Activated naive CD8-positive, alpha-beta T cell treated with anti-CD3 and anti-CD28 coated beads for 36 hours (primary cell): ENCODE results near the gene GASK1A. TPM values are rescaled to one million over a fixed set of nuclear protein-coding genes. Genes with fewer than 3 reads are reported as not detected.

Experiments
- DNase-seq: peaks from one replicate; pipeline ENCODE4 v3.0.0; 2021
- H3K27ac Mint-ChIP-seq: one replicate; pipeline ENCODE4 v1.8.0; 2022; ENCODE audit warnings: mild to moderate bottlenecking, moderate library complexity, mixed read lengths
- H3K27me3 Mint-ChIP-seq: one replicate; pipeline ENCODE4 v1.8.0; 2022; ENCODE audit warnings: mild to moderate bottlenecking, mixed read lengths
- H3K36me3 Mint-ChIP-seq: one replicate; pipeline ENCODE4 v1.8.0; 2021; ENCODE audit warnings: mild to moderate bottlenecking, mixed read lengths
- H3K4me1 Mint-ChIP-seq: one replicate; pipeline ENCODE4 v1.8.0; 2021; ENCODE audit warnings: mixed read lengths
- H3K4me3 Mint-ChIP-seq: one replicate; pipeline ENCODE4 v1.8.0; 2022; ENCODE audit warnings: mild to moderate bottlenecking, moderate library complexity, mixed read lengths
- H3K9me3 Mint-ChIP-seq: one replicate; pipeline ENCODE4 v1.8.0; 2022; ENCODE audit warnings: mixed read lengths
- total RNA-seq, 2 experiments: library from RNA; stranded (reverse); gene quantifications; one replicate each; pipeline ENCODE4 v1.2.3, GENCODE V29; 2021

GASK1A gene
- total RNA-seq, 2 experiments from 2014 or later: 0.08 TPM; not detected in 1

DNA sequence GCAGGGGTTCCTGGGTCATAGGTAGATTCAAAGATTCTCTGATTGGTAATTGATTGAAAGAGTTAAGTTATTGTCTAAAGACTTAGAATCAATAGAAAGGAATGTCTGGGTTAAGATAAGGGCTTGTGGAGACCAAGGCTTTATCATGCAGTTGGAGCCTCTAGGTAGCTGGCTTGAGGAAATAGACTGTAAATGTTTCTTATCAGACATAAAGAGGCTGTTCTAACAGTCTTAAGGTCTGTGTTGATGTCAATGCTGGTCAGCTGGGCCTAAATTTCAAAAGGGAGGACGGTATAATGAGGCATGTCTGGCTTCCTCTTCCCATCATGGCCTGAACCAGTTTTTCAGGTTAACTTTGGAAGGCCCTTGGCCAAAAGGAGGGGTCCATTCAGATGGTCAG, 48.9 kb downstream of the GASK1A start:
- no peaks in the 10 kb centered on the region for H3K27me3 Mint-ChIP-seq
- no peak for DNase-seq
- H3K9me3 Mint-ChIP-seq: peaks cover 4% of the 10 kb centered on the region
- no peaks in the 10 kb centered on the region for H3K36me3 Mint-ChIP-seq
- H3K4me3 Mint-ChIP-seq: no peak overlapping the region
- peaks cover 30% of the 10 kb centered on the region for H3K4me1 Mint-ChIP-seq
- no peak overlapping the region for H3K27ac Mint-ChIP-seq

DNA sequence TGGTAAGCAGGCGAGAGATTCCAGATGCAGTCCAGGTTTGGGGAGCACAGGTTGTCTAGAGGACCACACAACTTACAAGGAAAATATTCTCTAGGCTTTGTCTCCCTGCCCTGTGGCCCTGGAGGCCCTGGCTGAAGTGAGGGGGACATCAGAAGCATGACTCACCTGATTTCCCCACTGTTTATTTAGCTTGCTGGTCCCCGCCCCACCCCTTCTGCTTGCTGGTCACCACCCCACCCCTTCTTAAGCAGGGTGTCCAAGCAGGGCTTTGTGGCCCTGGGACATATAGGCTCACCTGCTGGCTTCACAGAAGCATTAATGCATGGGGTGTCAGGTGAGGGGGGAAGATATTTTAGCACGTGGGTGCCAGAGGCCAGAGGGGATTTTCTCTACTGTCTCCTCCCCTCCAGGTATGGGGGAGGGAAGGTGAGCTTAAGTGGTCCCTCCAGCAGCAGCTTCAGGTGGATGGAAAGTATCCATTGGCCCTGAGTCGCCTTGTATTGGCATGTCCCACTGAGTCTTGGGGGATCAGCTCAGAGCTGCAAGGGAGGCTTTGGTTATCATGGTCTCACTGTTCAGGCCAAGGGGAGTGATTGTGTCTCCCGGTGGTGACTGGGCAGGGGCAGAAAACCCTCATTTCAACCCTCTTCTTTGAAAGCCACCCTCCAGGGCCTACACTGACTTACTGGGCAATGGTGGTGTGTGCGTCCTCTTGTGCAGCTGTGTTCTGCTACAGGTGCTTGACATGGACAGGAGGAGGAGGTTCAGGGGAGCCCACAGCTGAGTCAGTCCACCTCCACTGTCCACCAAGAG, 49.8 kb downstream of the GASK1A start:
- no peak overlapping the region for H3K27ac Mint-ChIP-seq
- no peak for DNase-seq

DNA sequence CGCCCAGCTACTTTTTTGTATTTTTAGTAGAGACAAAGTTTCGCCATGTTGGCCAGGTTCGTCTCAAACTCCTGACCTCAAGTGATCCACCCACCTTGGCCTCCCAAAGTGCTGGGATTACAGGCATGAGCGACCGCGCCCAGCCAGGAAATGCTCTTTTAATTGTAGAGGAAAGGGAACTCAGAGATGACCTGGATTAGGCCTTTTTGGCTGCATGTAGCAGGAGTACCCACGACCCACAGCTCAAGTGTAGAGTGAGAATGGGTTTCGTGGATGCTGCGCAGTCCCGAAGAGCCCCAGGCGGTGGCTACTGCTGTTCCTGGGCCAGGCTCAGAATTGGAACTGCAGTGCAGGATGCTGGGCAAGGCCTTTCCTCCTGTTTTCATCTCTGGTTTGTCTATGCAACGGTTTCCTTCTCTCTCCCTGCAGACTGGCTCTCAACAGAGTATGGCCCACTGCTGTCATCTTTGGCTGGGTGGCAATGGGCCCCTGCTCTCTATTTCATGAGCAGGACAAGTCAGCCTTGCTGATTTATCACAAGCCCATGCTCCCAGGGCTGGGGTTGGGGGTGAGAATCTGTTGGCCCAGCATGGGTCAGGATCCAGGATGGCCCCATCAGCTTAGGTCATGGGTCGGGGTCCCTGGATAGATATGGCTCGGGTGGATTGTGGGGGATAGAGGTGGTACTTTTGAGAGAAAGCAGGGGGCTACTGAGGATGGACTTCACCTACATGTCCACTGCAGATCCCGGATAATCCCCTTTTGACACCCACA, 51.2 kb downstream of the GASK1A start:
- Mint-ChIP-seq H3K36me3 (no peaks in the 10 kb centered on the region), H3K27me3 (no peaks in the 10 kb centered on the region), H3K27ac (no peak overlapping the region), H3K4me3 (no peak overlapping the region), H3K4me1 (peaks cover 8% of the 10 kb centered on the region), H3K9me3 (peaks cover 4% of the 10 kb centered on the region)
- no peak for DNase-seq

More for the DNA sequence above, 49.8 kb downstream of the GASK1A start:
- H3K4me3 Mint-ChIP-seq: no peak overlapping the region
- peaks cover 21% of the 10 kb centered on the region for H3K4me1 Mint-ChIP-seq
- H3K9me3 Mint-ChIP-seq: peaks cover 4% of the 10 kb centered on the region
- H3K27me3 Mint-ChIP-seq: no peaks in the 10 kb centered on the region
- H3K36me3 Mint-ChIP-seq: no peaks in the 10 kb centered on the region

DNA sequence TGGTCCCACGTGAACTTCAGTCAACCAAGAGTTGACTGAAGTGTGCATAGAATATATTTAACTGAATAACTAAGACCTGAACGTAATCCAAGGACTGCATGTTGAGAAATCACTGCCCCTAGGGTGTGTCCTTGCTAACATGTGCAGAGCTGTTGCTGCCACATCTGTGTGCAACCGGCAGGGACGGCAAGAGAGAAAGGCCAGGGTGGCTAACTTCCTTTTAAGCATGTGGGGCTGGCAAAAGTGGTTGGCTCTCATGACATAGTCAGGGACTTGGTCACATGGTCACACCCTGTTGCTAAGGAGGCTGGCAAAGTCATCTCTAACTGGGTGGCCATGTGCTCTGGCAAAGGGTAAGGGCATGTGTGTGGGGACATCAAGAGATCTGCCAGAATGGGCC, 52.4 kb downstream of the GASK1A start:
- Mint-ChIP-seq H3K9me3 (peaks cover 2% of the 10 kb centered on the region), H3K27me3 (no peaks in the 10 kb centered on the region), H3K4me3 (no peak overlapping the region), H3K36me3 (no peaks in the 10 kb centered on the region), H3K4me1 (peaks cover 5% of the 10 kb centered on the region), H3K27ac (no peak overlapping the region)
- no peak for DNase-seq

GRCh38 chr3:43031889-43032545, 52.9 kb downstream of the GASK1A start:
- Mint-ChIP-seq H3K27me3 (no peaks in the 10 kb centered on the region), H3K9me3 (peaks cover 2% of the 10 kb centered on the region), H3K27ac (no peak overlapping the region), H3K4me3 (no peak overlapping the region), H3K36me3 (no peaks in the 10 kb centered on the region), H3K4me1 (peaks cover 5% of the 10 kb centered on the region)
- DNase-seq: no peak

- Mint-ChIP-seq H3K27me3 (no peaks in the 10 kb centered on the region), H3K27ac (no peak overlapping the region), H3K4me1 (peaks cover 11% of the 10 kb centered on the region), H3K36me3 (no peaks in the 10 kb centered on the region), H3K9me3 (no peaks in the 10 kb centered on the region), H3K4me3 (no peak overlapping the region)
- DNase-seq: no peak
These were observed 53.8 kb downstream of the GASK1A start for GRCh38 chr3:43032646-43033628.

GRCh38 chr3:43034200-43034599, 55.1 kb downstream of the GASK1A start:
- no peaks in the 10 kb centered on the region for H3K36me3 Mint-ChIP-seq
- no peaks in the 10 kb centered on the region for H3K9me3 Mint-ChIP-seq
- H3K27ac Mint-ChIP-seq: no peak overlapping the region
- peaks cover 16% of the 10 kb centered on the region for H3K4me1 Mint-ChIP-seq
- H3K4me3 Mint-ChIP-seq: no peak overlapping the region
- no peak for DNase-seq
- no peaks in the 10 kb centered on the region for H3K27me3 Mint-ChIP-seq

- H3K27ac Mint-ChIP-seq: no peak overlapping the region
- no peak overlapping the region for H3K4me3 Mint-ChIP-seq
These were observed 55.8 kb downstream of the GASK1A start for GRCh38 chr3:43034911-43035310.

DNA sequence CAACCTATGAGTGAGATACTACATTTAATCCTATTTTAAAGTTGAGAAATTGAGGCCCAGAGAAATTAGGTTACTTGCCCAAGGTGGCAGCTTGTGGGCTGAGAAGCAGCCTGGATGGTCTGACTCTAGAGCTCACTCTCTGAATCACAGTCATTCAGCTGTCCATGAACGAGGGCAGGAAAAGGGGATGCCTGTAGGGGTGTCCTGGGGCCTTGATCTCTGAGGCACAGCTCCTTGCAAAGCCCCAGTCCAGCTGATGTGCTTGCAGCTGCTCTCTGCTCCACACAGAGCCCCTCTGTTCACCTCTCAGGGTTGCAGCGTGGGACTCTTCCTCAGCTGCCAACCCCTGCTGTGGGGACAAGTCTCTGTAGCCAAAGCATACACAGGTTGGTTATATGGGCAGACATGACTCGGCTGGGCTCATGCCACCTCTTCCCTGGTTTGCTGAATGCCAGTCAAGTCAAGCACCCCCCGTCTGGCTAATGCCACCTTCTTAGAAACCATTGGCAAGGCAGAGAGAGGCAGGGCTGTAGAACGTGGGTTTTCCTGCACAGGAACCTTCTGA, 56.8 kb downstream of the GASK1A start:
- DNase-seq: no peak
- H3K36me3 Mint-ChIP-seq: no peaks in the 10 kb centered on the region
- H3K27ac Mint-ChIP-seq: no peak overlapping the region
- no peaks in the 10 kb centered on the region for H3K27me3 Mint-ChIP-seq
- H3K4me1 Mint-ChIP-seq: peaks cover 13% of the 10 kb centered on the region
- no peaks in the 10 kb centered on the region for H3K9me3 Mint-ChIP-seq
- no peak overlapping the region for H3K4me3 Mint-ChIP-seq

More at GRCh38 chr3:43034911-43035310, 55.8 kb downstream of the GASK1A start:
- peaks cover 13% of the 10 kb centered on the region for H3K4me1 Mint-ChIP-seq
- no peaks in the 10 kb centered on the region for H3K9me3 Mint-ChIP-seq
- no peaks in the 10 kb centered on the region for H3K36me3 Mint-ChIP-seq
- no peak for DNase-seq
- no peaks in the 10 kb centered on the region for H3K27me3 Mint-ChIP-seq

DNA sequence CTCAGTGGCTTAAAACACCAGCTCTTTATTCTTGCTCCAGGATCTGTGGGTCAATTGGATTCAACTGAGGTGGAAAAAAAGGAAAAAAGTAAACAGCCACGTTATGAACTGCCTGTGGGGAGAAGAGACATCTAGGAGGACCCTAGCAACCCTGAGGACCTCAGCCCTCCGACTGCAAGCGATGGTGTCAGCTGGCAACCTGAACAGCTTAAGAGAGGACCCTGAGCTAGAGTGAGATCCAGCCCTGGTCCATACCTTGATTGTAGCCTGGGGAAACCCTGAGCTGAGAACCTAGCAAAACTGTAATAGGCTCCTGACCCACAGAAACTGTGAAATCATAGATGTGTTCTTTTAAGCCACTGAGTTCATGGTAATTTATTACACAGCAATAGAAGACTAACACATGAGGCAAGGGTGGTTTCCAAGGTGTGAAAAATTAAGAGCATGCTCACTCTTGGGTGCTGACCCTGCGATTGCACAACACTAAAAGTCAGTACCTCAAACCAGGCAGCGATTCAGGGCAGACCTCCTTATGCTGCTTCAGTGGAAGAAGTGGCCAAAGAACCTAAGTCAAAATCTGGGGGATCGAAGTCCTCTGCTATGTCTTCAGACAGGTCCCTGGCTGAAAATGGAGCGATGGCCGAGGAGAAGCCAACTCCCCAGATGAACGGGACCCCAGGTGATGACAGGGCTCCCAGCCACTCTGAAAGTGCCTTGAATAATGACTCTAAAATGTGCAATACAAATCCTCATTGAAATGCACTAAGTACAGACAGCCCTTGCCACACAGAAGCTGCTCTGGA, 57.7 kb downstream of the GASK1A start:
- H3K4me3 Mint-ChIP-seq: no peak overlapping the region
- H3K27ac Mint-ChIP-seq: no peak overlapping the region
- H3K9me3 Mint-ChIP-seq: no peaks in the 10 kb centered on the region
- H3K27me3 Mint-ChIP-seq: no peaks in the 10 kb centered on the region
- peaks cover 13% of the 10 kb centered on the region for H3K4me1 Mint-ChIP-seq
- DNase-seq: no peak
- H3K36me3 Mint-ChIP-seq: no peaks in the 10 kb centered on the region

- Mint-ChIP-seq H3K27me3 (no peaks in the 10 kb centered on the region), H3K36me3 (no peaks in the 10 kb centered on the region), H3K9me3 (no peaks in the 10 kb centered on the region), H3K4me3 (no peak overlapping the region), H3K4me1 (peaks cover 13% of the 10 kb centered on the region), H3K27ac (no peak overlapping the region)
- DNase-seq: no peak
These were observed 58.9 kb downstream of the GASK1A start for GRCh38 chr3:43038010-43038409.

- Mint-ChIP-seq H3K27ac (no peak overlapping the region), H3K36me3 (peaks cover 3% of the 10 kb centered on the region), H3K27me3 (no peaks in the 10 kb centered on the region), H3K4me1 (peaks cover 13% of the 10 kb centered on the region), H3K9me3 (peaks cover 10% of the 10 kb centered on the region), H3K4me3 (no peak overlapping the region)
- no peak for DNase-seq
These were observed 62.4 kb downstream of the GASK1A start for GRCh38 chr3:43041517-43041916.

DNA sequence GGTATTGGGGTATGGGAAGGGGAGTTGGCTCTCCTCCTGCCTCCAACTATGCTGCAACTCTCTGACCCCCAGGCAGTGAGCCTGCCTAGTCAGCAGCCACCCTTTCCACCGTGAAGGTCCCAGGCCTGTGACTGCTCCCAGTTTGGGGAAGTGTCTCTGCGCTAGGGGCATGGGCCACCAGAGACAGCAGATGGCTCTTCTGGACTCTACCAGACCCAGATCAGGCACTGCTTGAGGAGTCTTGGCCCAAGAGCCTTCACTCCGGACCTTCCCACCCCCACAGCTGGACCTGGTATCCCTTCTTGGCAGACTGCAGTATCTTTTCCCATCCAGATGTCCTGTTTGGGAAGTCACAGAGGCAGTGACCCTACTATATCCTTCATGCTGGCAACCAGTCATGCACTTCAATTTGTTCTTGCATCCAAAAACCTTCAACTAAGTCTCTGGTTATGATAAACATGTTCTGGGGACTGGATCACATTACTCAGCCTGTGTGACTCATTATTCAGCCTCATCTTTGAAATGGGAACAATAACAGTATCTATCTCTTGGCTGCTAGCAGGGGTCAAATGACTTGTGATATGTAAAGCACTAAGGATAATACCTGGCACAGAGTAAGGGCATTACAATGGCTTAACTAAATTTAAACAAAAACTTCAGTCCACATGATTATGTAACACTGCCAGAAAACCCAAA, 64.1 kb downstream of the GASK1A start:
- Mint-ChIP-seq H3K4me3 (no peak overlapping the region), H3K9me3 (peaks cover 15% of the 10 kb centered on the region), H3K27me3 (no peaks in the 10 kb centered on the region), H3K27ac (no peak overlapping the region), H3K36me3 (peaks cover 9% of the 10 kb centered on the region), H3K4me1 (peaks cover 4% of the 10 kb centered on the region)
- DNase-seq: no peak
